Fibroblast of the conjunctiva (primary cell): ENCODE measurements around the gene RPS6KA3.
A peak's percentile ranks its signal among the peaks of the same experiment; 100 is the strongest.
"Not testable (repeated sequence)": the region's sequence is repeated elsewhere in the genome, so short reads cannot be mapped to it uniquely, and the experiment has no call there.

Experiments
- DNase-seq: peaks from one replicate; pipeline ENCODE4 v3.0.0-alpha.2; 2010; ENCODE audit warnings: low read depth

RPS6KA3 gene

DNA sequence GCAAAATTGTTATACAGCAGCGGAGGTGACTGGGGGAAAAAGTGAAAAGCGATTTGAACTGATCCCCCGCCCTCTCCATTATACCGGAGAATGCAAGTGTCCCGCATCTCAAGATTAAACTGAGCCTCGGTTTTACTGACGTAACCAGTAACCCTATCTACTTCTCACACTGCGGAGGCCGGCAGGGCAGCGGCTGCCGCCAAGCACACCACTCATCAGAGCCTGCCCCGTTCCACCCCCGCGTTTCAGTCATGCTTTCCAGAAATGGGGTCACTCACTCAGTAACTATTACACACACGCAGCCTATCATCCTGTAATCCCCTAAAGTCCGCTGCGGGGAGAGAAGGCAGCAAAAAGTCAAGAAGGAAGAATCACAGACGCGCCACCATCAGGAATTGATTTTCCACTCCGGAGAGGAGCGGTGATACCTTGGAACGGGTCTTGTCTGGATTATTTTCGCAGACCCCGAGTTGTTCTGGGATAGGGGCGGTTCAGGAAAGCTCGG is 1.4 kb downstream of the RPS6KA3 start:
- DNase-seq = peak; percentile 52

DNA sequence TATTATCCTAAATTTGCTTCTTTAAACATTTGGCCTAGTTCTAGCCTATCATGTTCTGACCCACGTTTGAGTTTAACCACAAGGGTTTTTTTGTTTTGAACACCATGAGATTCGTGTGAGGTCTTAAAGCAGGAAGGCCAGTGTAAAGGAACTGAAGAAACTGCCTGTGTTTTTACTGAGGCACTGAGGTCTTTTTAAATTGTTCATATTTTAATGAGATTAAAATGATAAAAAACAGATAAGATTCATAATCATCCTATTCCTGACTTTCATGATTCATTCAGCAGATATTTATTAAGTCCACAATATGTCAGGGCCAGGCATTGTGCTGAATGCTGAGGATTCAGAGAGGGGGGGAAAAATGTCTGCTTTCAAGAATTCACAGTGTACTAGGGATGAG is 3.2 kb downstream of the RPS6KA3 start:
- no peak for DNase-seq

GRCh38 chrX:20260885-20261284 is 5.8 kb downstream of the RPS6KA3 start:
- no peak for DNase-seq

GRCh38 chrX:20254712-20255299 is 11.9 kb downstream of the RPS6KA3 start:
- no peak for DNase-seq

- no peak for DNase-seq
These were observed 13.5 kb downstream of the RPS6KA3 start for GRCh38 chrX:20253232-20253543.

- DNase-seq = no peak
These were observed 14.1 kb downstream of the RPS6KA3 start for GRCh38 chrX:20252381-20253231.

DNA sequence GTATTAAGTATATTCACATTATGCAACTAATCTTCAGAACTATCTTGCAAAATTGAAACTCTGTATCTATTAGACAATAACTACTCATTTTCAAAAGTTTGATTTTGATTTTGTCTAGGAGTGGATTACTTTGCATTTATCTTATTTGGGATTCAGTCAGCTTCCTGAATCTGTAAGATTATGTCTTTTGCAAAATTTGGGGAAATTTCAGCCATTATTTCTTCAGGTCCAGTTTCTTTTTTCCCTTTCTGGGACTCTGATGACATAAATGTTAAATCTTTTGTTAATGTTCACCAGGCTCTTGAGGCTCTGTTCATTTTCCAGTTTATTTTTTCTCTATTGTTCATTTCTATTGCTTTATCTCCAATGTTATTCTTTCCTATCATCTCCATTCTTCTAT is 15.0 kb downstream of the RPS6KA3 start:
- no peak for DNase-seq

- not testable (repeated sequence) for DNase-seq
These were observed 16.6 kb downstream of the RPS6KA3 start for GRCh38 chrX:20250146-20250545.

GRCh38 chrX:20248592-20249192 is 18.0 kb downstream of the RPS6KA3 start:
- DNase-seq = no peak

- DNase-seq = no peak
These were observed 21.8 kb downstream of the RPS6KA3 start for GRCh38 chrX:20244931-20245330.

DNA sequence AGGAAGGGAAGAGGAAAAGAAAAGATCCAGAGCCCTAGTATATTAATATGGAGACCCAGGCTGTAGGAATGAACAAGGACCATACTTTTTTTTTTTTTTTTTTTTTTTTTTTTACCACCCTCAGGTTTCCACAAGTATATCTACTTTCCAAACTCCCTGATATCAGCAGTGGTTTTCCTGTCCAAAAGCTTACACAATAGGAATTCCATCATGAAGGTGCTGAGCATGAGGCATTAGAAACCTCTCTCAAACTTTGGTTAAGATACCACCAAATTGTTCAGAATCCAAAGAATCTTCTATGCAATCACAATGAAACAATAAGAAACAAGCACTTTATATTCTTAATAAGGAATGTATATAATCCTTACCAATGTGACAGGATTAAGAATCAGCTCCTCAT is 26.5 kb downstream of the RPS6KA3 start:
- no peak for DNase-seq

DNA sequence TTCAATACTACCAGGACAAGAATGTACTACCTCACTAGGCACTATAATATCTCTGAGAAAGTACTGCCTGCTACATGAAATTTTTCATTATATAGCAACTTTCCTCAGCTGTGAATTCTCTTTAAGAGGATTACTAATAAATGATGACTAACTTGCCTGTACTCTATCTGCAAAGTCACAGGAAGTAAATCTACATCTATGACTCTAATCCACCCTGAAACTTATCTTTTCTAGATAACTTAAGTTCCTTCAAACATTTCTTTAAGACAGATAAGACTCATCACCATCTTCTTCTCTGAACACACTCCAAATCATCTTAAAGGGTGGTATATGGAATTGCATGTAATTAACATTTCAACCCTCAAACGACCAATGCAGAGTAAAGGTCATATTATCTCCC is 28.8 kb downstream of the RPS6KA3 start:
- DNase-seq = no peak

DNA sequence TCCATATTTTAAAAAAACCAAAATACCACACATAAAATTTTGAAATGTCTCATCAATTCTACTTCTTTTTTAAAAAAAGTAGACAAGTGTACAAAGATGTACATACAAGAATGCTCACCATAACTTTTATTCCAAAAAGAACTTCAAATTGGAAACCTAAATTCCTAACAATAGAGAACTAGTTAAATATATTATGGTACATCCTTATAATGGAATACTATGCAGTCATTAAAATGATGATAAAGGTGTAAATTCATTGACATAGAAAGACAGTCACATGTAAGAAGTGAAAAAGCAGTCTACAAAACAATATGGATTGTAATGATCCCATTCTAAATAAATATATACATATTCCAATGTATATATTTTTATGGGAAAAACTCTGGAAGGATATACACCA is 31.0 kb downstream of the RPS6KA3 start:
- no peak for DNase-seq

- no peak for DNase-seq
These were observed 33.4 kb downstream of the RPS6KA3 start for GRCh38 chrX:20233336-20233735.

- DNase-seq = no peak
These were observed 35.1 kb downstream of the RPS6KA3 start for GRCh38 chrX:20231598-20231997.

DNA sequence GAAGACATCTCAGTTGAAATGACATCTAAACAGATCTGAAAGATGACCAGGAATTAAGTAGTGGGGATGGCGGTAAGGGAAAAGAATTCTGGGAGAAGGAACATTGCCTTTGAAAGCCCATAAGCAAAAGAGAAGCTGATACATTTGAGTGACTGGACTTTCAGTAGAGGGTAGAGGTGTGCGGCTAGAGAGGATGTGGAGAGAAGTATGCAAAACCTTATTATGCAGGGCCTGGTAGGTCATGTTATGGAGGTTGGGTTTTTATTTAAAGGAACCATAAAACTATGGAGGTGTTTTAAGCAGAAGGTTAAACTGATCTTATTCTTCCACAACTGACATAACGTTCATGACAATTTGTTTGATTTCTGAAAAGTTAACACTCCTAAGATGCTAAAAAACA is 36.3 kb downstream of the RPS6KA3 start:
- DNase-seq = no peak

DNA sequence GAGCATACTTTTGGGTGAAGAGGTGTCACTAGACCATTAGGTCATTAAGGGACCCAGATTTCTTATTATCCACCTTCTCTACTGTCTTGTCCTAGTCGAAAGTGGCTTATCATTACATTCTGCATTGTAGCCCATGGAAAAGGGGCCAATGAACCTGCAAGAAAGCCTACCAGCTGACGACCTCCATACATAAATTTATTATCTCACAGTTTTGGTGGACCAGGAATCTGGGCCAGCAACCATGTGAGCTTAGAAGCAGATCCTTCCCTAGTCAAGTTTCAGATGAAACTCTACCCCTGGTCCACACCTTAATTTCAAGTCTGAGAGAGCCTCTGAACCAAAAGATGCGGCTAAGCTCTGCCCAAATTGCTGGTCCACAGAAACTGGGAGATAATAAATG is 37.6 kb downstream of the RPS6KA3 start:
- DNase-seq = no peak

DNA sequence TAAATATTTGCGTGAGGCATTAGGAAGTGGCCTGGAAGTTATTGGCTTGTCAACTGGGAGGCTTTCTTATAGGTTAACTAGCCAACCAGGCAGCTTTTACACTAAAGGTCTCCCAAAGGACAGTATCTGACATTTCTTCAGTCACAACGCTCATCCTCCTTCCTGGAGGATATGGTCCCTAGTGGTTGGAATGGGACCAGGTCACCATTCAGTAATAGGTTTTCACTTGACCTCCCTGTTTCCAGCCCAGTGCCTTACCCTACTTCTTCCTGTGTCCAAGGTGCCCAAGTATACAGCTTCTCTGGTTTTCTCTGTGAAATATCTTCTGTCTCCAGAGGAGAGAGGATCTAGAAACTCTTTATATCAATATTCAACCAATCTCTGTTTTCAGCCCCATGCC is 38.5 kb downstream of the RPS6KA3 start:
- DNase-seq = no peak

DNA sequence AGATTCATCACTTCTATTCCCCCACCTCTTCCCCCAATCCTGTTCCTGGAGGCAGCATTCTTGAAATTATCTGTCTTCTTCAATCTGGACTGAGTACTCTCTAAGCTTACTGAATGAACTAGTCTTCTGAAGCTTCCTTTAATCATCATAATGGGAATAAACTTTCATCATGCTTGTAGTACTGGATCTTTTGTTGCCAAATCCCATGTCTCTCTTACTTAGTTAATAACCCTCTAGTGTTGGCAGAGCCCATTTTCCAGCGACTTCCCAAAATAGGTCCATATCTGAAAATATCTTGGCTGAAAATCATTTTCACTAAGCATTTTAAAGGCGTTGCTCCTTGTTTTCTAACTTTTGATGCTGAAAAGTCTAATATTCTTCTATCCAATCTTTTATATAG is 39.6 kb downstream of the RPS6KA3 start:
- DNase-seq = no peak

- no peak for DNase-seq
These were observed 41.2 kb downstream of the RPS6KA3 start for GRCh38 chrX:20225488-20225833.

- no peak for DNase-seq
These were observed 41.8 kb downstream of the RPS6KA3 start for GRCh38 chrX:20224814-20225487.

DNA sequence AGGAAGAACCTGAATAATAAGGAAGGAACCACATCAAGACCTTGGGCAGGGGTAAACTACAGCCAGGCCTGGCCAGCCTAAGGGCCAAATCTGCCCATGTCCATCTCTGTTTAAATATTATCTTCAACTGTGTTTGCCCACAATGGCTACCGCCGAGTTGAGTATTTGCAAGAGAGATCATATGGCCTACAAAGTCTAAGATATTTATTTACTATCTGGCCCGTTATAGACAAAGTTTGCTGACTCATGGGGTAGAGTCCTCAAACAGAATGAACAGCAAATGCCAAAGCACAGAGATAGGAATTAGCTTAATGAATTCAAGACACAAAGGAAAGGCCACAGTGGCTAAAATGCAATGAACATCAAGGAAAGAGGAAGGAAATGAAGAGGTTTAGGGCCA is 44.8 kb downstream of the RPS6KA3 start:
- DNase-seq = no peak
